ENCODE results near the gene SCN2A. TPM values are rescaled to one million over a fixed set of nuclear protein-coding genes. Genes with fewer than 3 reads are reported as not detected.

Gene SCN2A
- total RNA-seq, 1 donor from 2014 or later, result 0.04 TPM

GRCh38 chr2:165406173-165406572, 167.0 kb downstream of the SCN2A start:
- Histone ChIP-seq H3K36me3 (ENCODE audit: control insufficient read depth, insufficient read depth, low read length) (no peaks in the 10 kb centered on the region), H3K27me3 (ENCODE audit: control insufficient read depth, insufficient read depth, low read length) (no peaks in the 10 kb centered on the region), H3K4me3 (ENCODE audit: low read depth, low read length) (no peak overlapping the region)
- DNase-seq (ENCODE audit: low read depth), result peak; percentile 10
- TF ChIP-seq, protein P1, sequence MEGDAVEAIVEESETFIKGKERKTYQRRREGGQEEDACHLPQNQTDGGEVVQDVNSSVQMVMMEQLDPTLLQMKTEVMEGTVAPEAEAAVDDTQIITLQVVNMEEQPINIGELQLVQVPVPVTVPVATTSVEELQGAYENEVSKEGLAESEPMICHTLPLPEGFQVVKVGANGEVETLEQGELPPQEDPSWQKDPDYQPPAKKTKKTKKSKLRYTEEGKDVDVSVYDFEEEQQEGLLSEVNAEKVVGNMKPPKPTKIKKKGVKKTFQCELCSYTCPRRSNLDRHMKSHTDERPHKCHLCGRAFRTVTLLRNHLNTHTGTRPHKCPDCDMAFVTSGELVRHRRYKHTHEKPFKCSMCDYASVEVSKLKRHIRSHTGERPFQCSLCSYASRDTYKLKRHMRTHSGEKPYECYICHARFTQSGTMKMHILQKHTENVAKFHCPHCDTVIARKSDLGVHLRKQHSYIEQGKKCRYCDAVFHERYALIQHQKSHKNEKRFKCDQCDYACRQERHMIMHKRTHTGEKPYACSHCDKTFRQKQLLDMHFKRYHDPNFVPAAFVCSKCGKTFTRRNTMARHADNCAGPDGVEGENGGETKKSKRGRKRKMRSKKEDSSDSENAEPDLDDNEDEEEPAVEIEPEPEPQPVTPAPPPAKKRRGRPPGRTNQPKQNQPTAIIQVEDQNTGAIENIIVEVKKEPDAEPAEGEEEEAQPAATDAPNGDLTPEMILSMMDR (IDR thresholded peaks at IDR 0.05; ENCODE audit: insufficient read depth, low read length, poor library complexity, severe bottlenecking), result no peak

GRCh38 chr2:165407466-165407865, 168.3 kb downstream of the SCN2A start:
- H3K36me3 ChIP-seq (ENCODE audit: control insufficient read depth, insufficient read depth, low read length), result no peaks in the 10 kb centered on the region
- H3K27me3 ChIP-seq (ENCODE audit: control insufficient read depth, insufficient read depth, low read length), result no peaks in the 10 kb centered on the region
- TF ChIP-seq, protein P1 (IDR thresholded peaks at IDR 0.05; ENCODE audit: insufficient read depth, low read length, poor library complexity, severe bottlenecking), result no peak
- no peak for DNase-seq (ENCODE audit: low read depth)
- no peak overlapping the region for H3K4me3 ChIP-seq (ENCODE audit: low read depth, low read length)

- Histone ChIP-seq H3K4me3 (ENCODE audit: low read depth, low read length) (no peak overlapping the region), H3K27me3 (ENCODE audit: control insufficient read depth, insufficient read depth, low read length) (no peaks in the 10 kb centered on the region), H3K36me3 (ENCODE audit: control insufficient read depth, insufficient read depth, low read length) (no peaks in the 10 kb centered on the region)
- DNase-seq (ENCODE audit: low read depth), result no peak
- TF ChIP-seq, protein P1 (IDR thresholded peaks at IDR 0.05; ENCODE audit: insufficient read depth, low read length, poor library complexity, severe bottlenecking), result no peak
Measured at GRCh38 chr2:165408186-165408585, 169.0 kb downstream of the SCN2A start.

DNA sequence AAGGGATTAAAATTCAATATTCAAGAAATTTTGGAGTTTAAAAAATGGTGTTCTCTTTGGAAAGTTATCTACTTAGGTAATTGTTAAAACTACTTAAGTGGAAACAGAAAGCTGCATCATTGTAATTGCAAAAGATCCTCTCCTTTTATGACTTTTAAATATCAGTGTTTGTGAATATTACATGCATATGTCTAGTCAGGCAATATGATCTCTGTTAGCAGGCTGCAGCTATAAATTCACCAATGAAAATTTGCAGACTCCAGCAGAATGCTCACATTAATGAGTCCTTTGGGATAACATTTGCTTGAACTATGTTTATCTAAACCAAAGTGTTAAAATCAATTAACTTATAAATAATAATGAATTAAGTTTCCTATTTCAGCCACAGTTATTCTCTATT, 171.1 kb downstream of the SCN2A start:
- H3K4me3 ChIP-seq (ENCODE audit: low read depth, low read length), result no peak overlapping the region
- no peak for DNase-seq (ENCODE audit: low read depth)
- no peaks in the 10 kb centered on the region for H3K27me3 ChIP-seq (ENCODE audit: control insufficient read depth, insufficient read depth, low read length)
- TF ChIP-seq, protein P1 (IDR thresholded peaks at IDR 0.05; ENCODE audit: insufficient read depth, low read length, poor library complexity, severe bottlenecking), result no peak
- no peaks in the 10 kb centered on the region for H3K36me3 ChIP-seq (ENCODE audit: control insufficient read depth, insufficient read depth, low read length)

- H3K27me3 ChIP-seq (ENCODE audit: control insufficient read depth, insufficient read depth, low read length), result no peaks in the 10 kb centered on the region
- no peak overlapping the region for H3K4me3 ChIP-seq (ENCODE audit: low read depth, low read length)
- TF ChIP-seq, protein P1 (IDR thresholded peaks at IDR 0.05; ENCODE audit: insufficient read depth, low read length, poor library complexity, severe bottlenecking), result no peak
- DNase-seq (ENCODE audit: low read depth), result no peak
- no peaks in the 10 kb centered on the region for H3K36me3 ChIP-seq (ENCODE audit: control insufficient read depth, insufficient read depth, low read length)
Measured at GRCh38 chr2:165414187-165414586, 175.0 kb downstream of the SCN2A start.

GRCh38 chr2:165417009-165417408, 177.8 kb downstream of the SCN2A start:
- no peak for DNase-seq (ENCODE audit: low read depth)
- H3K36me3 ChIP-seq (ENCODE audit: control insufficient read depth, insufficient read depth, low read length), result no peaks in the 10 kb centered on the region
- H3K27me3 ChIP-seq (ENCODE audit: control insufficient read depth, insufficient read depth, low read length), result no peaks in the 10 kb centered on the region
- H3K4me3 ChIP-seq (ENCODE audit: low read depth, low read length), result no peak overlapping the region
- TF ChIP-seq, protein P1 (IDR thresholded peaks at IDR 0.05; ENCODE audit: insufficient read depth, low read length, poor library complexity, severe bottlenecking), result no peak
